Testis (tissue), 2 donors: ENCODE measurements around the gene CUEDC1.

Source experiments
- POLR2A ChIP-seq: fragments of 450-650 bp; IDR thresholded peaks from one replicate; pipeline ENCODE4 v1.6.1; 2017; ENCODE audit warnings: antibody characterized with exemption, mild to moderate bottlenecking, moderate library complexity
- TF ChIP-seq, protein P1 (sequence below), 3 experiments: fragments of 450-650 bp in 2 of 3; fragments of 200-600 bp in 1 of 3; sonication (generic) in 1 of 3; IDR thresholded peaks; one replicate each; pipeline ENCODE4 v1.5.1; 2016 to 2019; ENCODE audit warnings: antibody characterized with exemption in 3 of 3, mild to moderate bottlenecking in 2 of 3, moderate library complexity in 1 of 3

DNA sequence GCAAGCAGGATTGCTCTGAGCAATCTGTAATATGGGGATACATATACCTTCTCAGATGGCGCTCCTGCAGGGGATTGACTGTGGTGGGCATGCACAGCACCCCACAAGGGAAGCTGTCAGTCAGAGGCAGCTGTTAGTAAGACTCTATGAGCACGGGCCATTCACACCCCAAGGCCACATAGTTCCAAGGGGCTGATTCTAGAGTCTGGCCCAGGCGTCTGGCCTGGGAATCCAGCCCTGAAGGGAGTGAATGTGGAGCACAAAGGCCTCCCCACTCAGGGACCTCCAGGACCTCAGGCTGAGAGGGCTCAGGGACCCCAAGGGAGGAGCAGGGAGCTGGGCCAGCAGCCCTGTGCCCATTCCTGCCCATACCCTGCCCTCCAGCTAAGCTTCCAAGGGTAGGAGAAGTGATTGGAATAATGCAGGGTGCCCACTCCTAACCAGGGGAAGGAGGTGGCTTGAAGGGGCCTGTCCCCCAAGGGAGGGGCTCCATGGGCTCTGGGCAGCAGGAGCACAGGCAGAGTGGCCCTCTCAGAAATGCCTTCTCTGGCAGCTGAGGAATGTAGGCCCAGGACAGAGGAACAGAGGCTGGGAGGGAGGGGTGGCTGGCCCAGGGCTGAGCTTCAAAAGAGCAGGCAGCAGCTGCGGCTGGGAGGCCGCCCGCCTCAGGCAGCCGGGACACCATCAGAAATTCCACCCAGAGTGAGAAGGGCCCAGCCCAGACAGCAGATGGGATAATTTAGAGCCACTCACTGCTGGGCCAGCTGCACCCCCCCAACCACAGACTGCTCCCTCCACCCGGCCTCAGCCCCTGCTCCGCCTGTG, 56.5 kb downstream of the CUEDC1 start:
- TF ChIP-seq, protein P1, sequence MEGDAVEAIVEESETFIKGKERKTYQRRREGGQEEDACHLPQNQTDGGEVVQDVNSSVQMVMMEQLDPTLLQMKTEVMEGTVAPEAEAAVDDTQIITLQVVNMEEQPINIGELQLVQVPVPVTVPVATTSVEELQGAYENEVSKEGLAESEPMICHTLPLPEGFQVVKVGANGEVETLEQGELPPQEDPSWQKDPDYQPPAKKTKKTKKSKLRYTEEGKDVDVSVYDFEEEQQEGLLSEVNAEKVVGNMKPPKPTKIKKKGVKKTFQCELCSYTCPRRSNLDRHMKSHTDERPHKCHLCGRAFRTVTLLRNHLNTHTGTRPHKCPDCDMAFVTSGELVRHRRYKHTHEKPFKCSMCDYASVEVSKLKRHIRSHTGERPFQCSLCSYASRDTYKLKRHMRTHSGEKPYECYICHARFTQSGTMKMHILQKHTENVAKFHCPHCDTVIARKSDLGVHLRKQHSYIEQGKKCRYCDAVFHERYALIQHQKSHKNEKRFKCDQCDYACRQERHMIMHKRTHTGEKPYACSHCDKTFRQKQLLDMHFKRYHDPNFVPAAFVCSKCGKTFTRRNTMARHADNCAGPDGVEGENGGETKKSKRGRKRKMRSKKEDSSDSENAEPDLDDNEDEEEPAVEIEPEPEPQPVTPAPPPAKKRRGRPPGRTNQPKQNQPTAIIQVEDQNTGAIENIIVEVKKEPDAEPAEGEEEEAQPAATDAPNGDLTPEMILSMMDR (IDR thresholded peaks at IDR 0.05), result no peak
- no peak for TF ChIP-seq POLR2A
